Adrenal gland (tissue), 12 donors: ENCODE data around the gene DAB2. TPM values are rescaled to one million over a fixed set of nuclear protein-coding genes. Genes with fewer than 3 reads are reported as not detected.

Experiments used
- DNase-seq, 7 donors: peaks; one replicate each; pipeline ENCODE4 v3.0.0-alpha.2; 2019 to 2020
- H3K27ac ChIP-seq, 5 donors: fragments of 200-600 bp; sonication (generic) in 4 of 5; 1 replicate in 3 of 5; 2 replicates in 2 of 5; pipeline versions ENCODE4 v1.5.1 to v1.8.0; 2016 to 2020; ENCODE audit warnings: mild to moderate bottlenecking in 1 of 5
- H3K27me3 ChIP-seq: fragments of 200-600 bp; 2 replicates; pipeline ENCODE4 v1.8.0; 2021
- H3K36me3 ChIP-seq, 2 donors: fragments of 200-600 bp; replicated peaks in 1 of 2; 1 replicate in 1 of 2; 2 replicates in 1 of 2; pipeline versions ENCODE4 v1.5.1 to v1.8.0; 2018 to 2022
- H3K4me1 ChIP-seq, 2 donors: fragments of 200-600 bp; replicated peaks in 1 of 2; 1 replicate in 1 of 2; 2 replicates in 1 of 2; pipeline versions ENCODE4 v1.5.1 to v1.8.0; 2018 to 2021
- H3K4me3 ChIP-seq, 4 donors: fragments of 200-600 bp; sonication (generic) in 3 of 4; one replicate each; pipeline ENCODE4 v1.5.1; 2016 to 2018
- H3K9me3 ChIP-seq, 3 donors: fragments of 200-600 bp; sonication (generic) in 1 of 3; replicated peaks in 1 of 3; 1 replicate in 2 of 3; 2 replicates in 1 of 3; pipeline versions ENCODE4 v1.5.1 to v1.8.0; 2016 to 2021
- CTCF ChIP-seq, 6 experiments: fragments of 450-650 bp in 4 of 6; fragments of 200-600 bp in 2 of 6; sonication (generic) in 1 of 6; IDR thresholded peaks; 1 replicate in 5 of 6; 2 replicates in 1 of 6; pipeline versions ENCODE4 v1.5.1 to v1.8.0; 2016 to 2021; ENCODE audit warnings: antibody characterized with exemption in 6 of 6, mild to moderate bottlenecking in 2 of 6, moderate library complexity in 1 of 6
- POLR2A ChIP-seq, 2 donors: fragments of 450-650 bp; IDR thresholded peaks; one replicate each; pipeline ENCODE4 v1.6.1; 2017; ENCODE audit warnings: antibody characterized with exemption in 2 of 2, mild to moderate bottlenecking in 2 of 2, moderate library complexity in 1 of 2
- WGBS, 4 donors: extraction: QIAGEN DNeasy Blood & Tissue Kit in 2 of 4; methylation state at CpG; one replicate each; pipeline versions ENCODE4 v1.1.5 to v1.1.7; 2013 to 2017; 5-methylcytosine and 5-hydroxymethylcytosine counted together
- intact Hi-C, 2 donors: fragments of 100-400 bp; cut with DNase I; formaldehyde crosslinking; loops; one replicate each; pipeline versions ENCODE4 v1.14.1 to v1.15.0; 2022 to 2023
- polyA plus RNA-seq, 3 donors: library from polyadenylated mRNA; stranded (reverse); fragments of 200-250 nt in 2 of 3; fragments of 350-450 nt in 1 of 3; fragmentation: Illumina TruSeq in 1 of 3; extraction: RNeasy Lipid Tissue Mini Kit (QIAGEN cat#74804) in 1 of 3; gene quantifications; one replicate each; pipeline ENCODE4 v1.2.3, GENCODE V29; 2013 to 2014
- total RNA-seq, 9 donors: library from RNA; depleted of rRNA in 4 of 9; stranded (reverse); fragments of >200 nt in 4 of 9; fragments of 120-200 nt in 1 of 9; fragmentation: NEBNext Ultra II Directional in 1 of 9; extraction: Animal tissue kit (Norgen Biotek cat#: 25700) in 1 of 9; gene quantifications; one replicate each; pipeline versions ENCODE4 v1.1.0 to v1.2.4, GENCODE V29; 2013 to 2023
- donor health status: healthy with polysubstance abuse.
- donor health status: Bipolar disorder and iron deficiency.
- donor health status: DM: yes; HTN: yes; CAD: no.
- donor health status: DM: no; HTN: no; CAD: no.
- donor health status: DM: no; HTN: no; CAD: no.
- donor health status: DM: yes; HTN: yes; CAD: no.

DAB2 gene
- total and polyA plus RNA-seq, 12 donors, result 96.1 to 418 (median 190) TPM

GRCh38 chr5:39453606-39454005 is 28.8 kb upstream of the DAB2 start:
- intact Hi-C loops, result no loop called here
- H3K4me1 ChIP-seq, result no peaks in the 10 kb centered on the region
- no peak for TF ChIP-seq CTCF (IDR thresholded peaks at IDR 0.05)
- TF ChIP-seq POLR2A (IDR thresholded peaks at IDR 0.05), result no peak
- no peaks in the 10 kb centered on the region for H3K27me3 ChIP-seq
- H3K9me3 ChIP-seq, result no peaks in the 10 kb centered on the region
- H3K4me3 ChIP-seq, result no peak overlapping the region
- DNase-seq, result no peak
- no peak overlapping the region for H3K27ac ChIP-seq
- no peaks in the 10 kb centered on the region for H3K36me3 ChIP-seq

- no peaks in the 10 kb centered on the region for H3K27me3 ChIP-seq
- intact Hi-C loops, result no loop called here
- H3K9me3 ChIP-seq, result no peaks in the 10 kb centered on the region
- no peaks in the 10 kb centered on the region for H3K36me3 ChIP-seq
- TF ChIP-seq CTCF (IDR thresholded peaks at IDR 0.05) (no peak), POLR2A (IDR thresholded peaks at IDR 0.05) (no peak)
- H3K27ac ChIP-seq, result no peak overlapping the region
- no peaks in the 10 kb centered on the region for H3K4me1 ChIP-seq
- 59 to 77% (median 63%) methylated on average over 2 of the region's 2 CpGs for WGBS, 4 donors
- H3K4me3 ChIP-seq, result no peak overlapping the region
- no peak for DNase-seq
Observed at GRCh38 chr5:39452846-39453245, 28.1 kb upstream of the DAB2 start.

- Histone ChIP-seq H3K36me3 (no peaks in the 10 kb centered on the region), H3K9me3 (no peaks in the 10 kb centered on the region), H3K4me1 (no peaks in the 10 kb centered on the region), H3K4me3 (no peak overlapping the region), H3K27ac (no peak overlapping the region), H3K27me3 (no peaks in the 10 kb centered on the region)
- DNase-seq, result no peak
- intact Hi-C loops, result no loop called here
- TF ChIP-seq CTCF (IDR thresholded peaks at IDR 0.05), result no peak
- TF ChIP-seq POLR2A (IDR thresholded peaks at IDR 0.05), result no peak
- WGBS, 4 donors, result 78 to 84% (median 83%) methylated on average over 2 of the region's 2 CpGs
Observed at GRCh38 chr5:39451276-39451941, 26.6 kb upstream of the DAB2 start.

GRCh38 chr5:39450487-39450886 is 25.7 kb upstream of the DAB2 start:
- Histone ChIP-seq H3K27me3 (no peaks in the 10 kb centered on the region), H3K9me3 (no peaks in the 10 kb centered on the region), H3K4me3 (no peak overlapping the region), H3K27ac (no peak overlapping the region), H3K36me3 (no peaks in the 10 kb centered on the region), H3K4me1 (no peaks in the 10 kb centered on the region)
- WGBS, 4 donors, result 93 to 95% (median 94%) methylated on average over 3 of the region's 3 CpGs
- no peak for DNase-seq
- intact Hi-C loops, result no loop called here
- no peak for TF ChIP-seq POLR2A (IDR thresholded peaks at IDR 0.05)
- no peak for TF ChIP-seq CTCF (IDR thresholded peaks at IDR 0.05)
